ENCODE results near the gene VCP.
"Not testable (repeated sequence)": the region's sequence is repeated elsewhere in the genome, so short reads cannot be mapped to it uniquely, and the experiment has no call there.

Gene VCP

DNA sequence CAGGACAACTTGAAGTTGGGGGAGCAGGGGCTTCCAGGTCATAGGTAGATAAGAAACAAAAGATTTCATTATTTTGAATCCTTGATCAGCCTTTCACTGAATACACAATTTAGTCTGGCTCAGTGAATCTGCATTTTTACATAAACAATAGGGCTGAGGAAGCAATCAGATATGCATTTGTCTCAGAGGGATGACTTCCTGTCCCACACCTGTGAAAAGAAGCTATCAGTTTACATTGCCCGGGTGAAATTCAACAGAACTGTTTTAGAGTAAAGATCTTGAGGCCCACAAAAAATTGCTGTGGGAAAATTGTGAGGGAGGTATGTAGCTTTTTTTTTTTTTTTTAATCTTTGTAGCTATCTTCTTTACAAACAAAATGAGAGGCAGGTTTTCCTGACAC lies 44.6 kb downstream of the VCP start:
- no peak overlapping the region for H3K4me3 ChIP-seq (ENCODE audit: low read length)
- no peaks in the 10 kb centered on the region for H3K9me2 ChIP-seq (replicated peaks; ENCODE audit: control insufficient read depth, low read length)
- no peaks in the 10 kb centered on the region for H3K36me3 ChIP-seq (ENCODE audit: control insufficient read depth, low read length)
- H3K79me2 ChIP-seq (ENCODE audit: control insufficient read depth, low read length), result no peaks in the 10 kb centered on the region
- TF ChIP-seq, protein P1, sequence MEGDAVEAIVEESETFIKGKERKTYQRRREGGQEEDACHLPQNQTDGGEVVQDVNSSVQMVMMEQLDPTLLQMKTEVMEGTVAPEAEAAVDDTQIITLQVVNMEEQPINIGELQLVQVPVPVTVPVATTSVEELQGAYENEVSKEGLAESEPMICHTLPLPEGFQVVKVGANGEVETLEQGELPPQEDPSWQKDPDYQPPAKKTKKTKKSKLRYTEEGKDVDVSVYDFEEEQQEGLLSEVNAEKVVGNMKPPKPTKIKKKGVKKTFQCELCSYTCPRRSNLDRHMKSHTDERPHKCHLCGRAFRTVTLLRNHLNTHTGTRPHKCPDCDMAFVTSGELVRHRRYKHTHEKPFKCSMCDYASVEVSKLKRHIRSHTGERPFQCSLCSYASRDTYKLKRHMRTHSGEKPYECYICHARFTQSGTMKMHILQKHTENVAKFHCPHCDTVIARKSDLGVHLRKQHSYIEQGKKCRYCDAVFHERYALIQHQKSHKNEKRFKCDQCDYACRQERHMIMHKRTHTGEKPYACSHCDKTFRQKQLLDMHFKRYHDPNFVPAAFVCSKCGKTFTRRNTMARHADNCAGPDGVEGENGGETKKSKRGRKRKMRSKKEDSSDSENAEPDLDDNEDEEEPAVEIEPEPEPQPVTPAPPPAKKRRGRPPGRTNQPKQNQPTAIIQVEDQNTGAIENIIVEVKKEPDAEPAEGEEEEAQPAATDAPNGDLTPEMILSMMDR (IDR thresholded peaks at IDR 0.05; ENCODE audit: low read depth, low read length, poor library complexity, severe bottlenecking), result no peak
- TF ChIP-seq EZH2phosphoT487 (IDR thresholded peaks at IDR 0.05; ENCODE audit: borderline replicate concordance, low read length), result no peak
- no peak overlapping the region for H3K4me2 ChIP-seq (ENCODE audit: low read length)
- no peaks in the 10 kb centered on the region for H3F3A ChIP-seq (ENCODE audit: control insufficient read depth, insufficient read depth)
- no peaks in the 10 kb centered on the region for H3K9me3 ChIP-seq (ENCODE audit: control insufficient read depth, insufficient read depth, low read length)
- no peak overlapping the region for H3K27ac ChIP-seq (ENCODE audit: low read depth, low read length)
- no peaks in the 10 kb centered on the region for H4K20me1 ChIP-seq (ENCODE audit: control insufficient read depth, insufficient read depth, low read depth, low read length)
- H3K4me1 ChIP-seq (ENCODE audit: control insufficient read depth, low read length), result peaks cover 10% of the 10 kb centered on the region
- H3K27me3 ChIP-seq (ENCODE audit: control insufficient read depth, low read length), result no peaks in the 10 kb centered on the region

DNA sequence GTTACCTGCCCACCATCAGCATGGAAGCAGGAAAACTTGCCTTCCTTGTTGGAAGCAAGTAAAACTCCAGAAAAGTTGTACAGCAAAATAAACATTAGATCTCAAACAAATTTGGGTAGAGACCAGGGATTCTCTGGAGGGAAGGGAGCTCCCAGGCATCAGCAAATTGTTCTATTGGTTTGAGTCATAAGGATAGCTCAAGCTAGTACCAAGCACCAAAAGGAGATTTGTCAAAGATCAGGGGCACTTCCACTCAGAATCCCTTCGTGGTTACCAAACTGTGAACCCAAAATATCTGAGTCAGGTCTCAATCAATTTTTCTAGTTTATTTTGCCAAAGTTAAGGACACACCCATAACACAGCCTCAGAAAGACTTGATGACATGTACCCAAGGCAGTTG lies 45.1 kb downstream of the VCP start:
- no peaks in the 10 kb centered on the region for H3K9me2 ChIP-seq (replicated peaks; ENCODE audit: control insufficient read depth, low read length)
- H3K79me2 ChIP-seq (ENCODE audit: control insufficient read depth, low read length), result no peaks in the 10 kb centered on the region
- no peaks in the 10 kb centered on the region for H3K27me3 ChIP-seq (ENCODE audit: control insufficient read depth, low read length)
- H4K20me1 ChIP-seq (ENCODE audit: control insufficient read depth, insufficient read depth, low read depth, low read length), result no peaks in the 10 kb centered on the region
- H3K27ac ChIP-seq (ENCODE audit: low read depth, low read length), result no peak overlapping the region
- H3K36me3 ChIP-seq (ENCODE audit: control insufficient read depth, low read length), result no peaks in the 10 kb centered on the region
- H3K9me3 ChIP-seq (ENCODE audit: control insufficient read depth, insufficient read depth, low read length), result no peaks in the 10 kb centered on the region
- H3K4me2 ChIP-seq (ENCODE audit: low read length), result no peak overlapping the region
- TF ChIP-seq EZH2phosphoT487 (IDR thresholded peaks at IDR 0.05; ENCODE audit: borderline replicate concordance, low read length), result no peak
- TF ChIP-seq, protein P1 (IDR thresholded peaks at IDR 0.05; ENCODE audit: low read depth, low read length, poor library complexity, severe bottlenecking), result no peak
- no peaks in the 10 kb centered on the region for H3F3A ChIP-seq (ENCODE audit: control insufficient read depth, insufficient read depth)
- peaks cover 10% of the 10 kb centered on the region for H3K4me1 ChIP-seq (ENCODE audit: control insufficient read depth, low read length)
- no peak overlapping the region for H3K4me3 ChIP-seq (ENCODE audit: low read length)

DNA sequence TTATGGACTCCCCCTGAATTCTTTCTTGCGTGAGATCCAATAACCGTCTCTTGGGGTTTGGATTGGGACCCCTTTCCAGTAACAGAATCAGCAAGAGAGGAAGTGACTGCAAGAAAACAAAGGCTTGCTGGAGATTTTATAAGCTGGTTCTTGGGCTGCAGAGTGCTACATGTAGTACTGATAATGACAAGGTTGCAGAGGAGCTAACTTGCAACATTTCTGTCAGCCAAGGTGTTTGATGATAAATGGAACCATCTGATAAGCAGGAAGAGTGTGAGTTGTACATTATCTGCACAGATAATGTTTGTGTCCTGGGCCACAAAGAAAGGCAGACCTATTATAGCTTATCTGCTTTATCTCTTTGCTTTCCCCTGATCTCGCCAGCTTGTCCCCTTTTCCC lies 45.8 kb downstream of the VCP start:
- Histone ChIP-seq H3K27ac (ENCODE audit: low read depth, low read length) (no peak overlapping the region), H3K79me2 (ENCODE audit: control insufficient read depth, low read length) (no peaks in the 10 kb centered on the region), H4K20me1 (ENCODE audit: control insufficient read depth, insufficient read depth, low read depth, low read length) (no peaks in the 10 kb centered on the region), H3F3A (ENCODE audit: control insufficient read depth, insufficient read depth) (no peaks in the 10 kb centered on the region), H3K4me2 (ENCODE audit: low read length) (no peak overlapping the region), H3K9me3 (ENCODE audit: control insufficient read depth, insufficient read depth, low read length) (no peaks in the 10 kb centered on the region), H3K4me3 (ENCODE audit: low read length) (no peak overlapping the region), H3K4me1 (ENCODE audit: control insufficient read depth, low read length) (peaks cover 10% of the 10 kb centered on the region), H3K9me2 (replicated peaks; ENCODE audit: control insufficient read depth, low read length) (no peaks in the 10 kb centered on the region), H3K36me3 (ENCODE audit: control insufficient read depth, low read length) (no peaks in the 10 kb centered on the region), H3K27me3 (ENCODE audit: control insufficient read depth, low read length) (no peaks in the 10 kb centered on the region)
- TF ChIP-seq, protein P1 (IDR thresholded peaks at IDR 0.05; ENCODE audit: low read depth, low read length, poor library complexity, severe bottlenecking), result no peak
- TF ChIP-seq EZH2phosphoT487 (IDR thresholded peaks at IDR 0.05; ENCODE audit: borderline replicate concordance, low read length), result no peak

DNA sequence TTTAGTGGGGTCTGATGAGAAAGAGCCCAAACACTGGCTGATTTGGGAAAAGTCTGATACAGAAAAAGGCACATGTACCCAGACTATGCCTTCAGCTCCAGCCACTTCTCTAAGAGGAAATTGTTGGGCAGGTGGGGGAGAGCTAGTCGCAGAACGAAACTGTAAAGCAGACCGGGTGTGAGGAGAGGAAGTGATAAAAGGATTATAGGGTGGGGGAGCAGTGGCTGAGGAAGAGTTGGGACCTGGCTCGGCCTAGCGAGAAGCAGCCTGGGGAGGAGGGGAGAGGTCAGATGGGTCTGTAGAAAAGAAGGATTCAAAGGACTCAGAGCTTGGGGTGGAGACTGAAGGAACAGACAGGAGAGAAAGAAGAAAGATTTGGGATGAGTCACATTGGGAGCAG lies 49.0 kb downstream of the VCP start:
- H3K36me3 ChIP-seq (ENCODE audit: control insufficient read depth, low read length); H3K4me3 ChIP-seq (ENCODE audit: low read length); H3K79me2 ChIP-seq (ENCODE audit: control insufficient read depth, low read length); H3K4me2 ChIP-seq (ENCODE audit: low read length); H3F3A ChIP-seq (ENCODE audit: control insufficient read depth, insufficient read depth); H3K9me3 ChIP-seq (ENCODE audit: control insufficient read depth, insufficient read depth, low read length); H3K4me1 ChIP-seq (ENCODE audit: control insufficient read depth, low read length); H3K9me2 ChIP-seq (replicated peaks; ENCODE audit: control insufficient read depth, low read length); H4K20me1 ChIP-seq (ENCODE audit: control insufficient read depth, insufficient read depth, low read depth, low read length); H3K27me3 ChIP-seq (ENCODE audit: control insufficient read depth, low read length); H3K27ac ChIP-seq (ENCODE audit: low read depth, low read length): not testable (repeated sequence)
